ENCODE data around the gene KYAT1. TPM values are rescaled to one million over a fixed set of nuclear protein-coding genes. Genes with fewer than 3 reads are reported as not detected.

KYAT1 gene
- total and polyA plus RNA-seq, 2 of the 8 experiments (the other 6 are each of a cell fraction or from before 2014, with no cell fraction given), result 30.4 to 42.2 TPM

- no peak overlapping the region for H3K14ac ChIP-seq (ENCODE audit: insufficient read length)
- H3K36me3 ChIP-seq (ENCODE audit: control insufficient read depth in 2 of 4, insufficient read depth in 4 of 4, low read length in 3 of 4), result no peaks in the 10 kb centered on the region
- H4K20me1 ChIP-seq (replicated peaks in 1 of 2; ENCODE audit: control insufficient read depth in 1 of 2, insufficient read depth in 2 of 2, low read length in 2 of 2), result no peaks in the 10 kb centered on the region
- H3K9ac ChIP-seq (replicated peaks in 1 of 4; ENCODE audit: extremely low read depth in 1 of 4, low read depth in 3 of 4, low read length in 3 of 4), result no peak overlapping the region
- no peaks in the 10 kb centered on the region for H3K9me3 ChIP-seq (ENCODE audit: insufficient read depth in 2 of 2, low read depth in 1 of 2, low read length in 1 of 2)
- FAIRE-seq (no peak), DNase-seq (ENCODE audit: low read depth in 1 of 2, low spot score in 2 of 2) (no peak)
- no peak overlapping the region for H2BK5ac ChIP-seq (ENCODE audit: low read depth, low read length)
- no peak overlapping the region for H4K91ac ChIP-seq (replicated peaks; ENCODE audit: insufficient read length, low read length)
- no peak overlapping the region for H3K4ac ChIP-seq (replicated peaks; ENCODE audit: insufficient read length, low read depth, low read length)
- TF ChIP-seq KDM4A (IDR thresholded peaks at IDR 0.05; ENCODE audit: low read depth, low read length, severe bottlenecking), result no peak
- TF ChIP-seq EZH2 (IDR thresholded peaks at IDR 0.05; ENCODE audit: low read depth, low read length, severe bottlenecking), result no peak
- H3K79me2 ChIP-seq (ENCODE audit: control insufficient read depth in 1 of 2, insufficient read depth in 2 of 2, low read length in 2 of 2), result peaks cover 0 to 7% of the 10 kb centered on the region in 2 experiments; a peak in 1 of 4 replicates
- H3K18ac ChIP-seq (ENCODE audit: extremely low read depth, low read length), result no peak overlapping the region
- WGBS, 2 experiments (ENCODE audit: extremely low coverage in 1 of 2, insufficient coverage in 1 of 2, insufficient read length in 1 of 2, insufficient replicate concordance in 2 of 2, low coverage in 1 of 2, low lambda C conversion rate in 2 of 2, missing lambda C conversion rate in 1 of 2), result 89% methylated on average over 6 of the region's 6 CpGs; no CpG with 5 or more reads in 1 of the 2 experiments
- H2BK15ac ChIP-seq (ENCODE audit: low read length), result no peak overlapping the region
- no peak overlapping the region for H2AK5ac ChIP-seq (ENCODE audit: low read depth, low read length)
- H3K27me3 ChIP-seq (replicated peaks in 1 of 4; ENCODE audit: control insufficient read depth in 3 of 4, extremely low read depth in 1 of 4, insufficient read depth in 3 of 4, low read length in 3 of 4), result no peaks in the 10 kb centered on the region
- CTCF ChIA-PET (ENCODE audit: partially characterized antibody), result interaction anchor here (0.8 to 2.6 kb wide), 2 partner anchors 14 to 52 kb away, joined by 3 to 15 read pairs; partner anchors contain the start of gene ZER1
- H3K23ac ChIP-seq (ENCODE audit: insufficient read length), result no peak overlapping the region
- H3K4me3 ChIP-seq (ENCODE audit: extremely low read depth in 1 of 4, insufficient read depth in 2 of 4, low read depth in 3 of 4, low read length in 4 of 4), result no peak overlapping the region
- H3K4me2 ChIP-seq (ENCODE audit: insufficient read depth in 1 of 2, low read depth in 2 of 2, low read length in 2 of 2), result no peak overlapping the region
- no peak overlapping the region for H2AFZ ChIP-seq (ENCODE audit: low read length)
- H4K8ac ChIP-seq (ENCODE audit: extremely low read depth, insufficient read depth, low read length), result no peak overlapping the region
- no peak overlapping the region for H2BK20ac ChIP-seq (ENCODE audit: low read length)
- no peaks in the 10 kb centered on the region; the same call in 1 of the 2 replicates for H3K79me1 ChIP-seq (ENCODE audit: low read depth, low read length)
- no peak overlapping the region for H3K27ac ChIP-seq (ENCODE audit: low read depth, low read length)
- H3K4me1 ChIP-seq (replicated peaks in 1 of 4; ENCODE audit: control insufficient read depth in 3 of 4, insufficient read depth in 4 of 4, low read length in 3 of 4), result peaks cover 0 to 2% (median 0%) of the 10 kb centered on the region in 4 experiments; a peak in 1 of 7 replicates
- no peak overlapping the region for H2BK120ac ChIP-seq (replicated peaks; ENCODE audit: low read depth, low read length)
- H3K23me2 ChIP-seq (ENCODE audit: low read depth, low read length), result peaks cover 5% of the 10 kb centered on the region; the same call in 1 of the 2 replicates
- no peak overlapping the region for H4K5ac ChIP-seq (ENCODE audit: insufficient read length, low read depth, low read length)
- POLR2A ChIA-PET (ENCODE audit: partially characterized antibody), result no interaction called here
- H3K56ac ChIP-seq (replicated peaks; ENCODE audit: insufficient read length, low read depth, low read length), result no peak overlapping the region
- H2BK12ac ChIP-seq (ENCODE audit: low read depth, low read length), result no peak overlapping the region
Observed at GRCh38 chr9:128785427-128785826, 96.3 kb downstream of the KYAT1 start.

Other genes starting within 250 kb of the KYAT1 start
- 58.0 and 60.4 TPM in 2 replicates for gene DYNC2I2, start 225.1 kb downstream of the KYAT1 start, total RNA-seq (2021; fragmentation: NEBNext Ultra II Directional; extraction: Animal tissue kit (Norgen Biotek cat#: 25700))
- 78.5 and 113 TPM in 2 replicates for gene DYNC2I2, start 225.1 kb downstream of the KYAT1 start, polyA plus RNA-seq (2011; rRNA removed)
- gene SET, start 192.7 kb downstream of the KYAT1 start, total RNA-seq (2021; fragmentation: NEBNext Ultra II Directional; extraction: Animal tissue kit (Norgen Biotek cat#: 25700)), result 1,327 and 1,345 TPM in 2 replicates
- gene SET, start 192.7 kb downstream of the KYAT1 start, polyA plus RNA-seq (2011; rRNA removed), result 466 and 513 TPM in 2 replicates
- 15.2 and 16.3 TPM in 2 replicates for gene PKN3, start 179.4 kb downstream of the KYAT1 start, total RNA-seq (2021; fragmentation: NEBNext Ultra II Directional; extraction: Animal tissue kit (Norgen Biotek cat#: 25700))
- gene PKN3, start 179.4 kb downstream of the KYAT1 start, polyA plus RNA-seq (2011; rRNA removed), result 15.7 and 24.4 TPM in 2 replicates
- gene ZDHHC12, start 157.8 kb downstream of the KYAT1 start, total RNA-seq (2021; fragmentation: NEBNext Ultra II Directional; extraction: Animal tissue kit (Norgen Biotek cat#: 25700)), result 32.8 and 35.0 TPM in 2 replicates
- 93.8 and 121 TPM in 2 replicates for gene ZDHHC12, start 157.8 kb downstream of the KYAT1 start, polyA plus RNA-seq (2011; rRNA removed)
- 20.5 and 22.6 TPM in 2 replicates for gene ZER1, start 110.0 kb downstream of the KYAT1 start, total RNA-seq (2021; fragmentation: NEBNext Ultra II Directional; extraction: Animal tissue kit (Norgen Biotek cat#: 25700))
- gene ZER1, start 110.0 kb downstream of the KYAT1 start, polyA plus RNA-seq (2011; rRNA removed), result 26.6 and 55.8 TPM in 2 replicates
- 21.3 and 26.3 TPM in 2 replicates for gene TBC1D13, start 94.7 kb downstream of the KYAT1 start, total RNA-seq (2021; fragmentation: NEBNext Ultra II Directional; extraction: Animal tissue kit (Norgen Biotek cat#: 25700))
- 24.7 and 33.0 TPM in 2 replicates for gene TBC1D13, start 94.7 kb downstream of the KYAT1 start, polyA plus RNA-seq (2011; rRNA removed)
- 17.5 and 22.4 TPM in 2 replicates for gene ENDOG, start 63.5 kb downstream of the KYAT1 start, total RNA-seq (2021; fragmentation: NEBNext Ultra II Directional; extraction: Animal tissue kit (Norgen Biotek cat#: 25700))
- 23.4 and 31.8 TPM in 2 replicates for gene ENDOG, start 63.5 kb downstream of the KYAT1 start, polyA plus RNA-seq (2011; rRNA removed)
- 73.4 and 77.8 TPM in 2 replicates for gene SPOUT1, start 52.2 kb downstream of the KYAT1 start, total RNA-seq (2021; fragmentation: NEBNext Ultra II Directional; extraction: Animal tissue kit (Norgen Biotek cat#: 25700))
- gene SPOUT1, start 52.2 kb downstream of the KYAT1 start, polyA plus RNA-seq (2011; rRNA removed), result 69.2 and 100 TPM in 2 replicates
- 103 and 106 TPM in 2 replicates for gene LRRC8A, start 183 bp upstream of the KYAT1 start, total RNA-seq (2021; fragmentation: NEBNext Ultra II Directional; extraction: Animal tissue kit (Norgen Biotek cat#: 25700))
- 111 and 114 TPM in 2 replicates for gene LRRC8A, start 183 bp upstream of the KYAT1 start, polyA plus RNA-seq (2011; rRNA removed)
- gene PHYHD1, start 39.0 kb upstream of the KYAT1 start, total RNA-seq (2021; fragmentation: NEBNext Ultra II Directional; extraction: Animal tissue kit (Norgen Biotek cat#: 25700)), result 14.1 and 18.1 TPM in 2 replicates
- 25.6 and 33.2 TPM in 2 replicates for gene PHYHD1, start 39.0 kb upstream of the KYAT1 start, polyA plus RNA-seq (2011; rRNA removed)
- 17.2 and 18.8 TPM in 2 replicates for gene DOLK, start 65.7 kb upstream of the KYAT1 start, total RNA-seq (2021; fragmentation: NEBNext Ultra II Directional; extraction: Animal tissue kit (Norgen Biotek cat#: 25700))
- gene DOLK, start 65.7 kb upstream of the KYAT1 start, polyA plus RNA-seq (2011; rRNA removed), result 39.1 and 44.3 TPM in 2 replicates
- 95.0 and 111 TPM in 2 replicates for gene NUP188, start 65.7 kb upstream of the KYAT1 start, total RNA-seq (2021; fragmentation: NEBNext Ultra II Directional; extraction: Animal tissue kit (Norgen Biotek cat#: 25700))
- 90.1 and 107 TPM in 2 replicates for gene NUP188, start 65.7 kb upstream of the KYAT1 start, polyA plus RNA-seq (2011; rRNA removed)
- 52.7 and 54.9 TPM in 2 replicates for gene SH3GLB2, start 146.4 kb upstream of the KYAT1 start, total RNA-seq (2021; fragmentation: NEBNext Ultra II Directional; extraction: Animal tissue kit (Norgen Biotek cat#: 25700))
- gene SH3GLB2, start 146.4 kb upstream of the KYAT1 start, polyA plus RNA-seq (2011; rRNA removed), result 79.9 and 95.9 TPM in 2 replicates
- 30.9 and 39.0 TPM in 2 replicates for gene MIGA2, start 154.7 kb upstream of the KYAT1 start, total RNA-seq (2021; fragmentation: NEBNext Ultra II Directional; extraction: Animal tissue kit (Norgen Biotek cat#: 25700))
- 24.6 and 36.6 TPM in 2 replicates for gene MIGA2, start 154.7 kb upstream of the KYAT1 start, polyA plus RNA-seq (2011; rRNA removed)
- 36.0 and 38.8 TPM in 2 replicates for gene DOLPP1, start 199.2 kb upstream of the KYAT1 start, total RNA-seq (2021; fragmentation: NEBNext Ultra II Directional; extraction: Animal tissue kit (Norgen Biotek cat#: 25700))
- gene DOLPP1, start 199.2 kb upstream of the KYAT1 start, polyA plus RNA-seq (2011; rRNA removed), result 45.3 and 56.0 TPM in 2 replicates
- gene CRAT, start 228.8 kb upstream of the KYAT1 start, total RNA-seq (2021; fragmentation: NEBNext Ultra II Directional; extraction: Animal tissue kit (Norgen Biotek cat#: 25700)), result 7.2 and 8.2 TPM in 2 replicates
- gene CRAT, start 228.8 kb upstream of the KYAT1 start, polyA plus RNA-seq (2011; rRNA removed), result 17.3 and 25.5 TPM in 2 replicates
- 145 and 156 TPM in 2 replicates for gene PTPA, start 229.5 kb upstream of the KYAT1 start, total RNA-seq (2021; fragmentation: NEBNext Ultra II Directional; extraction: Animal tissue kit (Norgen Biotek cat#: 25700))
- gene PTPA, start 229.5 kb upstream of the KYAT1 start, polyA plus RNA-seq (2011; rRNA removed), result 114 and 158 TPM in 2 replicates

Data from H1 (cell line).